A673 (cell line): Measurements from ENCODE around the gene EHD3. TPM values are rescaled to one million over a fixed set of nuclear protein-coding genes. Genes with fewer than 3 reads are reported as not detected.

ENCODE experiments used
- BruUV-seq: library from RNA; stranded (reverse); fragments of 400-500 nt; replicated peaks from 2 replicates; lab custom pipeline; 2021; lab: Mats Ljungman, UMichigan
- CTCF ChIA-PET: fragments of 300-600 bp; sonication (Branson Sonifier 250); formaldehyde crosslinking; loops from one replicate; lab custom pipeline; 2022; ENCODE audit warnings: antibody characterized with exemption; lab: Charles Lee
- POLR2A ChIA-PET: fragments of 300-600 bp; sonication (Branson Sonifier 250); formaldehyde crosslinking; loops from one replicate; lab custom pipeline; 2022; ENCODE audit warnings: antibody characterized with exemption; ENCODE audit not compliant: low non-redundant PET; lab: Charles Lee
- DNase-seq: peaks from one replicate; pipeline ENCODE4 v3.0.0-alpha.2; 2015; ENCODE audit warnings: low spot score
- H3K27ac ChIP-seq: fragments of 200-600 bp; sonication (generic); 2 replicates; pipeline ENCODE4 v1.5.1; 2016; ENCODE audit warnings: mixed run types, low read depth, mild to moderate bottlenecking, mixed read lengths, antibody characterized with exemption, low read length; ENCODE audit not compliant: poor library complexity, severe bottlenecking
- H3K27me3 ChIP-seq: fragments of 200-600 bp; sonication (generic); replicated peaks from 2 replicates; pipeline ENCODE4 v1.6.1; 2017; ENCODE audit warnings: mixed run types, low read depth, mild to moderate bottlenecking, mixed read lengths, antibody characterized with exemption, low read length; ENCODE audit not compliant: insufficient read depth, poor library complexity
- H3K36me3 ChIP-seq: fragments of 200-600 bp; sonication (generic); 2 replicates; pipeline ENCODE4 v1.6.1; 2016; ENCODE audit warnings: mixed run types, mild to moderate bottlenecking, mixed read lengths, antibody characterized with exemption, low read length; ENCODE audit not compliant: insufficient read depth, poor library complexity, severe bottlenecking
- H3K4me1 ChIP-seq: fragments of 200-600 bp; sonication (generic); 2 replicates; pipeline ENCODE4 v1.6.1; 2017; ENCODE audit warnings: mixed run types, mild to moderate bottlenecking, mixed read lengths, antibody characterized with exemption, low read length; ENCODE audit not compliant: insufficient read depth, poor library complexity, severe bottlenecking
- H3K4me3 ChIP-seq: fragments of 200-600 bp; sonication (generic); 2 replicates; pipeline ENCODE4 v1.5.1; 2016; ENCODE audit warnings: low read depth, mixed run types, mild to moderate bottlenecking, mixed read lengths, low read length; ENCODE audit not compliant: poor library complexity, severe bottlenecking
- H3K9me3 ChIP-seq: fragments of 200-600 bp; sonication (generic); 2 replicates; pipeline ENCODE4 v1.6.1; 2016; ENCODE audit warnings: mixed run types, low read depth, mild to moderate bottlenecking, mixed read lengths, antibody characterized with exemption, low read length; ENCODE audit not compliant: poor library complexity, severe bottlenecking
- CTCF ChIP-seq: fragments of 300-800, 200-600 bp; sonication (generic); conservative IDR thresholded peaks from 2 replicates; pipeline ENCODE4 v1.5.1; 2017; ENCODE audit warnings: low read depth, mild to moderate bottlenecking, antibody characterized with exemption, low read length, moderate library complexity, mixed read lengths
- EZH2 ChIP-seq: fragments of 200-600 bp; sonication (generic); IDR thresholded peaks from 2 replicates; pipeline ENCODE4 v1.6.1; 2017; ENCODE audit warnings: borderline replicate concordance, low read depth, mild to moderate bottlenecking, mixed read lengths, antibody characterized with exemption, low read length; ENCODE audit not compliant: poor library complexity, severe bottlenecking
- intact Hi-C: fragments of 100-400 bp; cut with micrococcal nuclease; formaldehyde crosslinking; loops from one replicate; pipeline ENCODE4 v1.10.0; 2022; ENCODE audit not compliant: unreplicated experiment
- total RNA-seq: library from RNA; stranded (reverse); gene quantifications from 2 replicates; pipeline ENCODE4 v1.2.3, GENCODE V29; 2021

EHD3 gene
- total RNA-seq, 1 experiment from 2014 or later, result 4.4 TPM

DNA sequence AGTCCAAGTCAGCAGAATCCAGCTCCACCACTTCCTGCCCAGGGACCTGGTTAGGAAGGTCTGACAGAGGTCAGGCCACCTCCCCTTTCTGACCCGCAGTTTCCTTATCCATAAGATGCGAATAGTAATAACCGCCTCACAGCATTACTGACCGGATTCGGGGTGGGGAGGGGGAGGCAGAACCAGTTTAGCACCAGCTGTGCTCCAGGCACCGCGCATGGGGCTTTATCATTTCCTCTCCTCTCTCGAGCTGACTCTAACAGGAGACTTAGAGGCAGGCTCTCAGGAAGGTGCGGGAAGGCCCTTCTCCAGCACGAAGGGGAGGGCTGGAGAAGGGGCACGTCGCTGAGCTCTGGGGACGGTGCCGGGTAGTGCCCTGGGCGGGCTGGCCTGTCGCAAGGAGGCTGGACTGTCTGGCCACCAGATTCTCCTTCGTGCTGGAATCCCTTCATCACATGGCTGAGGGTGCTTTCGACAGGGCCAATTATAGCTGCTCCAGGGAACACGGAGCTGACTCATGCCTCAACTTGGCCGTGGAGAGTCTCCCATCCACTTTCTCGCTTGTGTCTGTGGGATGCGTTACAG, 5.7 kb downstream of the EHD3 start:
- DNase-seq, result peak; percentile 21
- intact Hi-C loops, result no loop called here
- Histone ChIP-seq H3K36me3 (no peaks in the 10 kb centered on the region), H3K9me3 (no peaks in the 10 kb centered on the region), H3K4me1 (no peaks in the 10 kb centered on the region), H3K27me3 (no peaks in the 10 kb centered on the region), H3K4me3 (no peak overlapping the region), H3K27ac (no peak overlapping the region)
- ChIA-PET POLR2A (interaction anchor here (0.6 kb wide), 2 partner anchors 32 to 49 kb away, joined by 3 read pairs; no protein-coding TSS in a partner anchor), CTCF (no interaction called here)
- BruUV-seq, result no TSS peak
- TF ChIP-seq EZH2, result no peak
- TF ChIP-seq CTCF, result no peak

- BruUV-seq, result no TSS peak
- ChIA-PET POLR2A (interaction anchor here (0.6 kb wide), 2 partner anchors 31 to 48 kb away, joined by 3 read pairs; no protein-coding TSS in a partner anchor), CTCF (no interaction called here)
- DNase-seq, result no peak
- intact Hi-C loops, result no loop called here
- no peak for TF ChIP-seq CTCF
- TF ChIP-seq EZH2, result no peak
- Histone ChIP-seq H3K36me3 (no peaks in the 10 kb centered on the region), H3K9me3 (no peaks in the 10 kb centered on the region), H3K4me3 (no peak overlapping the region), H3K27ac (no peak overlapping the region), H3K4me1 (no peaks in the 10 kb centered on the region), H3K27me3 (no peaks in the 10 kb centered on the region)
Measured at GRCh38 chr2:31240381-31241365, 6.7 kb downstream of the EHD3 start.

GRCh38 chr2:31241625-31242270, 7.8 kb downstream of the EHD3 start:
- intact Hi-C loops, result no loop called here
- Histone ChIP-seq H3K4me1 (no peaks in the 10 kb centered on the region), H3K4me3 (no peak overlapping the region), H3K27me3 (no peaks in the 10 kb centered on the region), H3K36me3 (no peaks in the 10 kb centered on the region), H3K9me3 (no peaks in the 10 kb centered on the region), H3K27ac (no peak overlapping the region)
- BruUV-seq, result no TSS peak
- no peak for DNase-seq
- no peak for TF ChIP-seq CTCF
- TF ChIP-seq EZH2, result no peak
- POLR2A ChIA-PET, result no interaction called here
- CTCF ChIA-PET, result no interaction called here
